DMS53 treated with DMSO at 0.1 percent for 48 hours (cell line): ENCODE results near the gene CDKN2B.

Experiments
- DNase-seq: peaks from one replicate; lab custom pipeline; 2025; ENCODE audit not compliant: unreplicated experiment; lab: John Stamatoyannopoulos, UW

The CDKN2B gene

DNA sequence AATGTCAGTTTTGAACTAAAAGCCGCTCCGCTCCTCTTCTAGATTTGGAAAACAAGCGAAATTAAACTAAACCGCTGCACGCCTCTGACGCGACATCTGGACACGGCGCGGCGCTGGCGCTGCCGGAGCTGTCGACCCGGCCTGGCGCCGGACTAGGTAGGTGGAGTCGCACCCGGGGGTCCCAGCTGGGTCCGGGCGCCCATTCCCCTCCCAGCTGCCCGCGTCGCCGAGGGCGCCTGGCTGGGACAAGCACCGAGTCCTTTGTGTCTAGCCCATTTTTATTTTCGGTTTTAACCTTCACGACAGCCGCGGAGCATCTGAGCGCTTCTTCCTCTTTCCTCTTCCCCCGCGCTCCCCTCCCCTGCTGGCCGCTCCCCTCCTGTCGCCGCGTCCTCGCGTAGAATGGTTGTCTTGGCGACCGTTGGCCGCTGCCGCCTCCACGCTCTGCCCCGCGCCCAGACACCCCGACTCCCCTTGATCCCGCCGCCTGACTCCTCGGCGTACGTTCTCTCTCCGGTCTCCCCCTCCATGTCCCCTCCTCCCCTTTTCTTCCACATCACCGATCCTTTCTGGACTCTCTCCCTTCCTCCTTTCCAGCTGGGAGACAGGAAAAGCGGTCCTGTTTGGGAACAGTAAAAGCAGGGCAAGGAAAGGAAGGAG is 14.0 kb downstream of the CDKN2B start:
- peak; percentile 51 for DNase-seq

DNA sequence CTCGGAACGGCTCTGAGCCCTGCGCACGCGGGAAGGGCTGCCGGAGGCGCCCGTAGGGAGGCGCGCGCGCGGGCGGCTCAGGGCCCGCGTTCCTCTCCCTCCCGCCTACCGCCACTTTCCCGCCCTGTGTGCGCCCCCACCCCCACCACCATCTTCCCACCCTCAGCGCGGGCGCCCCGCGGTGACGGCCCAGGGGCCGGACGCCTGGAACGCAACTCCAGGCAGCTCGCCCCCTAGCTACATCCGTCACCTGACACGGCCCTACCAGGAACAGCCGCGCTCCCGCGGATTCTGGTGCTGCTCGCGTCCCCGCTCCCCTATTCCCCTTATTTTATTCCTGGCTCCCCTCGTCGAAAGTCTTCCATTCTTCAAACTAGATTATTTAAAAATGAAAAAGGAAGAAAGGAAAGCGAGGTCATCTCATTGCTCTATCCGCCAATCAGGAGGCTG is 14.5 kb downstream of the CDKN2B start, which contains the start of gene CDKN2B-AS1:
Gene CDKN2B-AS1 (plus strand): TSS at position 236 of the 450 bp plus-strand sequence.
- peak; percentile 47 for DNase-seq

DNA sequence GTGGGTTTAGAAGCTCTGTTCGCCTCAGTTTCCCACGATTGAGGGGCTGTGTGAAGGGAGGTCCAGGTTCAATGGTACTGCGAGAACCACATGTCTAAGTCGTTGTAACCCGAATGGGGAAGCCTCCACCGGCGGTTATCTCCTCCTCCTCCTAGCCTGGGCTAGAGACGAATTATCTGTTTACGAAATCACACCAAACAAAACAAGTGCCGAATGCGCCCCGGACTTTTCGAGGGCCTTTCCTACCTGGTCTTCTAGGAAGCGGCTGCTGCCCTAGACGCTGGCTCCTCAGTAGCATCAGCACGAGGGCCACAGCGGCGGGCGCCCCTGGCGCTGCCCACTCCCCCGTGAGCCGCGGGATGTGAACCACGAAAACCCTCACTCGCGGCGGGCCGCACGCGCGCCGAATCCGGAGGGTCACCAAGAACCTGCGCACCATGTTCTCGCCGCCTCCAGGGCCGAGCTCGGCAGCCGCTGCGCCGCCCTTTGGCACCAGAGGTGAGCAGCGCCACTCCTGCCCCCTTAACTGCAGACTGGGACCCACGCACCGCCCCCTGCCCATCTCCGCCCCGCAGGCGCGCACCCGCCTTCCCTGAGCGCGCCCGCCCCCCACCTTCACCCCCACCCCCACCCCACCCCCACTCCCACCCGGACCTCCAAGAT is 15.1 kb downstream of the CDKN2B start, which contains the start of gene CDKN2A:
Gene CDKN2A (minus strand): TSS at position 500 of the 663 bp plus-strand sequence.
- peak; percentile 38 for DNase-seq

DNA sequence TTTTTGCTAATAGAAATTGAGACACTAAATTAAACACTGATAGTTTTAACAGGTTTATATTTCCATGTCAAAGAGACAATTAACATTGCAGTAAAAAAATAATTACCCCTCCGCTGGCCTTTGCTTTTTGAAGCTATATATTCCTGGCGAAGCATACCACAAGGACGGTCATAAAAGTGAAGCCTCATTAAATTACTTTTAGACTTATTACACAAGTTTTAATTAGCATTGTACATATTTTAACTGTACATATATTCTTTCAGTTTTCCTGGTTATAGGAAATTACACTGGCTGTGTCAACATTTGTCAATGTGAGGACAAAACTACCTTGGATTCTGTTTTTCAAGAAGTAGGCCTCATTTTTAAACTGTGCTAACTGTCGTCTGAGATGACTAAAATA is 16.1 kb downstream of the CDKN2B start:
- DNase-seq: no peak

DNA sequence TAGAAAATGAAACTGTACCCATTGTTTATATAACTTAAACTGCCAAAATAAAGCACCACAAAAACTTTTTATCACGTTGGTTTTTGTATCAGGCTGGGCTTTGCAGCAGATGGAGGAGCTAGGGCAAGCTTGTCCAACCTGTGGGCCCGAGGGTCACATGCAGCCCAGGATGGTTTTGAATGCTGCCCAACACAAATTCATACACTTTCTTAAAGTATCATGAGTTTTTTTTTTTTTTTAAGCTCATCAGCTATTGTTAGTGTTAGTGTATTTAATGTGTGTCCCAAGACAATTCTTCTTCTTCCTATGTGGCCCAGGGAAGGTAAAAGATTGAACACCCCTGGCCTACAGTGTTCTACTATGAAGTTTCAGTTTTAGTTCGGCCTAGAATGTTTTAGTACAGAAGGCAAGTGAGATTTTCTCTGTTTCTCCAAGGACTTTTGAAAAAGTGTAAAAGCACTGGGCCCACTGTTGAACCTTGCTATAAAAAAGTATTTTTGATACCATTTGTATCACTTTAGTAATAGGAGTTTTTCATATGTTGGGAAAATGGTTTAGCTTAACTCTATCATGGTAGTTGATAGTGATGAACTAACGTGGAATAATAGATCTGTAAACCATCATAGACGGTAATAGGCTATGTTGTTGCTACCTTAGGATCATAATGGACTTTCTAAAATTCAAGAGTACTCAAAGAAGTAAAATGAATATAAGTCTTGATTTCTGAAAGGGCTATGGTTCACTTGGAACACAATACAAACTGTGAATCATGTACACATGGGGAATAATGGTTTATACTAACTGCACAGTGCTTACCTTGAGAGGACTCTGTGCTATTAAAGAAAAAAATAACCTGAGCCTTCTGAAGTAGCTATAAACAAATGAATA is 17.8 kb downstream of the CDKN2B start:
- DNase-seq: no peak

DNA sequence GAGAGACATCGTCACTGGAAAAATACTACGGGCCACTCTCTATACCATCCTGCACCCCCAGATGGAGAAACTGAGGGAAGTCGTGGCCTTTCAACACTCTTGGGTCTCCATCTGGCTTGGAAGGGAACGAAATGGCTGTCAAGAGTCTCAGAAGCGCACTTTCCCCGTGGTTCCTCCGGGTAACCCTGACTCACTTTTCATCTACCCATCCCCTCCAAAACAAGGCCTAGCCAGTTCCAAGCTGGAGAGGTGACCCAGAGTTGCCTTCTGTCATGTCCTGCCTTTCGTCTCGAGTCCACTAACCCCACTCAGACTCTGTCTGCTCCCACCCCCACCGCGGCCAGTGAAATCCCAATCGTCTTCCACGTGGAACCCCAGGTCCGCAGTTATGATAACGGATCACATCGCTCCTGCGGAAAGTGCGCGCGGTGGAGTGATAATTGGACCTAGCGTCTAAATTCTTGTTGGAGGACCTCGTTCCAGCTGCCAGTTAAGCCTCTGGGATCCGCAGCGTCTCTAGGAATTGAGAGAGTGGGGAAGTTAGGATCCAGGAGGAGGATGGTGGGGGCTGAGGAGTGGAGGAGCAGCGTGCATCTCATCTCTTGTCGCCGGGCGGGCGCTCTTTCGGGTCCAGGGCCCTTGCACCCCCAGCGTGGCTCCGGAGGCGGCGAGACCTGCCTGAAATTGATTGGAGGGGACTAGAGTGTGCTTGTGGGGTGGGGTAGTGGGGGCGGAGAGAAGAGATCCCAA is 19.5 kb downstream of the CDKN2B start:
- DNase-seq: no peak

DNA sequence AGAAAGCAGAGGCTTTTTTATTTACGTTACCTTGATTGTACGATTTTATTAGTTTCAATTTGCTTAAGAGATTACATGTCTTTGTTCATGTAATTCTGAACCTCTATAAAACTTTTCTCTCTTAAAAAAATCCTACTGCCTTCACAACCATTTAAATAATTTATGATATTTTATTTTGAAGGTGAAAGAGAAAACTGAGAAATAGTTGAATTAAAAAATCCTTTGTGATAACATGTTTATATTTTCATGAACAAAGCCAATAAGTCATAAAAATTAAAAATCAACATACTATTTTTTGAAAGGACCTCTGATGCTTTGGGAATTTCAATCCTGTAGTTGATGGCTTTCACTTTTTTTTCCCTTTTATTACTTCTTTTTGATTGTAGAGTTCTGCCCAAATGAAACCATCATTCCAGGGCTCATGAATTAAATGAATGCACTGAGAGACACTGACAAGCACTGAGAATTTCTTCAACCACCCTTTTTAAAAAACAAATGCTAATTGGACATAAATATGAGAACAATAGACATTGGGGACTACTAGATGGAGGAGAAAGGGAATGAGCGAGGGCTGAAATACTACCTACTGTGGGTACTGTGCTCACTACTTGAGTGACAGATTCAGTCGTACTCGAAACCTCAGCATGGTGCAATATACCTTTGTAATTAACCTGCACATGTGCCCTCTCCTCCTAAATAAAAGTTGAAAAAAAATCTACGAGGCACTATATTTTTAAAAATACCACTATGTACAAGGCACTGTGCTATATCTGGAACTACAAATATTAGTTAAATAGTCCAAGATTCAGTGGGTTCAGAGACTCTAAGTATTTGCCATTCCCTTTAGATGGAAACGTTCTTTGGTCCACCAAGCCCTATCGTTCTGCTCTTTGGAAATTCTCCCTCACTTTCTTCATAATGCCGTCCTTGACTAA is 20.8 kb downstream of the CDKN2B start:
- DNase-seq: no peak

DNA sequence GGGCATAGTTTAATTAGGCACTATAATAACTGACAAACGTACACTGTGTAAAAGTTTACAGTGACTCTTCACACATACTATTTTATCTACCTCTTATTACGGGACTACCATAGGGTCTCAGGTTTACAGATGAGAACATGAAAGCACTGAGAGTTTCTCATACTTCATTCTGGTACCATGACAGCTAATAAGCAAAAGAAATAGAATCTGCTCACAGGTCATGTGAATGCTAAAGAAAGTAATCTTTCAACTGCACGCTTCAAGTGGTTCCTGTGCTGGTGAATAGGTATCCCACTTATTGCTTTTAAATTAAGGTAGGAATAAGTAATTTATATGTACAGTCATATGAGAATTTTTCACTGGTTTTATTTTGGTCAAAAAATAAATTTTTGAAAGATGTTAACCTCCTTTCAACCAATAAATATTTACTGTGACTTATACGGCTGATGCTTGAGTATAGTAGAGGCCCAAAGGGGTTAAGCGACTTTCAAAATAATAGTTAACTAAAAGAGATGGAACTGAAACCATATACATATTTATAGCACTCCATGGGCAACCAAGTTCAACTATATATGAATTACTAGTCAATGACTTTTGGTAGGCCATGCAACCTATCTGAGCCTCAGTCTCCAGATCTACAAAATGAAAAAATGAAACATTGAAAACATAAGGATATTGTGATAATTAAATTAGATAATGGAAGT is 23.0 kb downstream of the CDKN2B start:
- no peak for DNase-seq

DNA sequence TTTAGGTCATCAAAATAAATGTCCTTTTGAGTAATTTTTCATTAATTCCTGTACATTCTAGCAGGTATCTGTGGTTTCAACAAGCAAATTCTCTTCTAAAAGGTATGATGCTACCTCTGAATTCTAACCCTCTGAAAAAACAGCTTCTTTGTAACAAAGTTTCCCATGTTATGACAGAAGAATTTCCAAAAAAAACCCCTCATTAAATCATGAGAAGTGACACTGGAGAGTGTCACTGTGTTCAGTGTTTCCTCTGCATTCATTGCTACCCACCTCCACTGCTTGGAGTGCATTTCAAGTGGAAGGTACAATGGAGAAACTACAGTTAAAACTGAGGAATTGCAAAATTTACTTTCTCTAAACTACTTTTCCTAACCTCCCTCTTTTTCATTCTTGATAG is 25.0 kb downstream of the CDKN2B start:
- DNase-seq: no peak

DNA sequence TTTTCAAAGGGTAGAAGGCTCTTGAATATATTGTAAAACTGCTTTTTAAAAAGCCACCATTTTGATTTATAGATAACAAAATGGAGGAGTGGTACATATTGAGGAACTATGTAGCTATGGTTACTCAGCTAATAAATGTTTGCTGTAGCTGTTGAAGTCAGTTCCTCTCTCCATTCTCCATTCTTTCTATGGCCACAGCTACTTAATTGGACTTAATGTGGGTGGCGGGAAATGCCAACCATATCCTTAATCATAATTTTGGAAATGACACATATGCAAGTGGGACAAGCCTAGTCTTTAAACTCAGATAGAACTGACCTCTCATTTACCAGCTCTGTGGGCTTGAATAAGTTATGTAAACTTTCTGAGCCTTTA is 25.6 kb downstream of the CDKN2B start:
- DNase-seq: no peak

DNA sequence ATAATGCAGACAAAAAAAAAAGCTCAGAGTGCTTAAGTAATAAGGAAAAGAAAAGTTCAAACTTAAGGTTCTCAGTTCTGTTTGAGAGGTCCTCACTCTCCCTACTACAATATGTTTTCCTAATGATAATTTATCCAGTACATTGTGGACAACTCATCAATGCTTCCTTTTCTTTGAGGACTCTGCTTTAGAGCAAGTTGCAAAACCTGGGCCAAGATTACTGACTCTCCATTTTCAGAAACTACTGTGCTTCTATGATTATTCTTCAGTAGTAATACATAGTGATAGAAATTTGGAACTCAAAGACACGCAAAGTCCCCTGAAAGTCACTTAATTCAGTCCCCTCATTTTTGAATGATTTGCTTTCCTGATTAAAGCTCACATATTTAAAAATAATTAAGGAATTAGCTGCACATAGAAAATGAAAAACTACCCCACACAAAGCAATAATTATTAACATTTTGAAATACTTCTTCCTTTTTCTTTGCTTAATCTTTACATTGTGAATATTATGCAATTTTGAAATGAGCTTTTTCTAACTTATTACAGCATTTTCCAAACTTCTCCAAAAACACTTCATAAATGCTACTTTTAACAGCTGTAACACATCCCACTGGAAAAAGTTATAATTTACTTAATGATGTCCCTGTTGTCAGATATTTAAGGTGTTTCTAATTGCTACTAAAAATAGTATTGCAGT is 26.1 kb downstream of the CDKN2B start:
- no peak for DNase-seq

DNA sequence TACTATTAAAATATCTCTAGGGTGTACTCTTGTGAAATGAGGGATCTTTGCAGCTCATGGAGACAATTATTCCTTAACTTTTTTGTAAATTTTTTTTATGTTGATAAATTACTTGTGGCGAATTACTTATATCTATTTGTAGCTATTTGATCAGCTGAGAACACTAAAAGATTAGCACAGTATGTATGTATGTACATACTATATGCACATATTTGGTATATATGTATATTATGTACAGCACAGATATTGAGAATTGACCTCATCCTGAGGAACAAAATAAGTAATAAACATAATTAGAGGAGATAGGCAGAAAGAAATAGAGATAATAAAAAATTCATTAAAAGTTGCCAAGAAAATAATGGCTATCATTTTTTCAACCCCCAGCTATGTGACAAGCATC is 26.7 kb downstream of the CDKN2B start:
- DNase-seq: no peak

DNA sequence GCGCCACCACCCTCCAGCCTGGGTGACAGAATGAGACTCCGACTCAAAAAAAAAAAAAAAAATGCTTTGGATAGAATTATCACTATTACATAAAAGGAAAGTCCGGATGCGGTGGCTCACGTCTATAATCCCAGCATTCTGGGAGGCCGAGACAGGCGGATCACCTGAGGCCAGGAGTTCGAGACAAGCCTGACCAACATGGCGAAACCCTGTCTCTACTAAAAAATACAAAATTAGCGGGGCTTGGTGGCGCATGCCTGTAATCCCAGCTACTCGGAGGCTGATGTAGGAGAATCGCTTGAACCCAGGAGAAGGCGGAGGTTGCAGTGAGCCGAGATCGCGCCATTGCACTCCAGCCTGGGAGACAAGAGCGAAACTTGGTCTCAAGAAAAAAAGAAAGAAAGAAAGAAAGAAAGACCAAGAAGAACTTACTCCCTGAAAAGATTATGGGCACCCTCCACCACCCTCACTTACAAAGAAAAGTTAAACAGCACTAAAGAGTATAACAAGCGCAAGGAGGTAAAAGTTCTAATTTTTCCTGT is 32.7 kb downstream of the CDKN2B start:
- DNase-seq: no peak

DNA sequence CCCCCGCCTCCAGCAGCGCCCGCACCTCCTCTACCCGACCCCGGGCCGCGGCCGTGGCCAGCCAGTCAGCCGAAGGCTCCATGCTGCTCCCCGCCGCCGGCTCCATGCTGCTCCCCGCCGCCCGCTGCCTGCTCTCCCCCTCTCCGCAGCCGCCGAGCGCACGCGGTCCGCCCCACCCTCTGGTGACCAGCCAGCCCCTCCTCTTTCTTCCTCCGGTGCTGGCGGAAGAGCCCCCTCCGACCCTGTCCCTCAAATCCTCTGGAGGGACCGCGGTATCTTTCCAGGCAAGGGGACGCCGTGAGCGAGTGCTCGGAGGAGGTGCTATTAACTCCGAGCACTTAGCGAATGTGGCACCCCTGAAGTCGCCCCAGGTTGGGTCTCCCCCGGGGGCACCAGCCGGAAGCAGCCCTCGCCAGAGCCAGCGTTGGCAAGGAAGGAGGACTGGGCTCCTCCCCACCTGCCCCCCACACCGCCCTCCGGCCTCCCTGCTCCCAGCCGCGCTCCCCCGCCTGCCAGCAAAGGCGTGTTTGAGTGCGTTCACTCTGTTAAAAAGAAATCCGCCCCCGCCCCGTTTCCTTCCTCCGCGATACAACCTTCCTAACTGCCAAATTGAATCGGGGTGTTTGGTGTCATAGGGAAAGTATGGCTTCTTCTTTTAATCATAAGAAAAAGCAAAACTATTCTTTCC is 34.2 kb downstream of the CDKN2B start:
- peak; percentile 44 for DNase-seq

DNA sequence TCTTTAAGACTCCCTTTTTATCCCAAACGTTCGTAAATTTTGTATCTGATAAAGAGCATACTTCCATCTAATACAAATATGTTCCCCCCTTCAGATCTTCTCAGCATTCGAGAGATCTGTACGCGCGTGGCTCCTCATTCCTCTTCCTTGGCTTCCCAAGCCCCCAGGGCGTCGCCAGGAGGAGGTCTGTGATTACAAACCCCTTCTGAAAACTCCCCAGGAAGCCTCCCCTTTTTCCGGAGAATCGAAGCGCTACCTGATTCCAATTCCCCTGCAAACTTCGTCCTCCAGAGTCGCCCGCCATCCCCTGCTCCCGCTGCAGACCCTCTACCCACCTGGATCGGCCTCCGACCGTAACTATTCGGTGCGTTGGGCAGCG is 34.8 kb downstream of the CDKN2B start:
- no peak for DNase-seq

DNA sequence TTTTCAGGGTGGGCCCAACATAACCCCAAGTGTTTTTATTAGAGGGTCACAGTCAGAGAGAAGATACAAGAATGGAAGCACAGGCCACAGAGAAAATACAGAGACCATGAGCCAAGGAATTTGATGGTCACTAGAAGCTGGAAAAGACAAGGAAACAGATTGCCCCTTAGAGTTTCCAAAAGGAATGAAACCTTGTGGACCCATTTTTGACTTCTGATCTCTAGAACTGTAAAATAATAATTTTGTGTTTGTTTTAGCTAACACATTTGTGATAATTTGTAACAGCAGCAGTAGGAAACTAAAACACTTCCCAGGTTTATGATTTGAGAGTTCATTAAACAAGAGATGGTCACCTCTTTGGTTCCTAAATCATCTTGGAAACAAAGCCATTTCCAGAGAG is 36.7 kb downstream of the CDKN2B start:
- no peak for DNase-seq

DNA sequence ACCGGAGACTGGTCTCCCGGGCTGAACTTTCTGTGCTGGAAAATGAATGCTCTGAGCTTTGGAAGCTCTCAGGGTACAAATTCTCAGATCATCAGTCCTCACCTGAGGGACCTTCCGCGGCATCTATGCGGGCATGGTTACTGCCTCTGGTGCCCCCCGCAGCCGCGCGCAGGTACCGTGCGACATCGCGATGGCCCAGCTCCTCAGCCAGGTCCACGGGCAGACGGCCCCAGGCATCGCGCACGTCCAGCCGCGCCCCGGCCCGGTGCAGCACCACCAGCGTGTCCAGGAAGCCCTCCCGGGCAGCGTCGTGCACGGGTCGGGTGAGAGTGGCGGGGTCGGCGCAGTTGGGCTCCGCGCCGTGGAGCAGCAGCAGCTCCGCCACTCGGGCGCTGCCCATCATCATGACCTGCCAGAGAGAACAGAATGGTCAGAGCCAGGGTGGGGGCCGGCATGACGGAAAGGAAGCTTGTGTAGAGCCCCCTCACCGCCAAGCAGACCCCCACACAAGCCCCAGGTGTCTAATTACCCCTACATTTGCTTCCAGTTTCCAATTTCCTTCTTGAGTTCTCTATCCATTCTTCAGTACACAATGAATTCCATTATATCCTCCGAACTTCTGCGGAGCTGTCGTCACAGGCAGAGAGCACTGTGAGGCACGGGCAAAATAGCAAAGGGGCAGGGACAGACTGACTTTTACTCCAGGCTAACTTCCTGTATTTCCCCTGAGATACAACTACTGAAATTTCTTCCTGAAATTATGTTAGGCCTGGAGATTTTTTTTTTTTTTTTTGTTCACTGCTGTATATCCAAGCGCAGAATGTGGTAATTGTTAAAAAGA is 38.1 kb downstream of the CDKN2B start:
- no peak for DNase-seq
